ENCODE data around the gene MDFI.

- TF ChIP-seq, protein P1, sequence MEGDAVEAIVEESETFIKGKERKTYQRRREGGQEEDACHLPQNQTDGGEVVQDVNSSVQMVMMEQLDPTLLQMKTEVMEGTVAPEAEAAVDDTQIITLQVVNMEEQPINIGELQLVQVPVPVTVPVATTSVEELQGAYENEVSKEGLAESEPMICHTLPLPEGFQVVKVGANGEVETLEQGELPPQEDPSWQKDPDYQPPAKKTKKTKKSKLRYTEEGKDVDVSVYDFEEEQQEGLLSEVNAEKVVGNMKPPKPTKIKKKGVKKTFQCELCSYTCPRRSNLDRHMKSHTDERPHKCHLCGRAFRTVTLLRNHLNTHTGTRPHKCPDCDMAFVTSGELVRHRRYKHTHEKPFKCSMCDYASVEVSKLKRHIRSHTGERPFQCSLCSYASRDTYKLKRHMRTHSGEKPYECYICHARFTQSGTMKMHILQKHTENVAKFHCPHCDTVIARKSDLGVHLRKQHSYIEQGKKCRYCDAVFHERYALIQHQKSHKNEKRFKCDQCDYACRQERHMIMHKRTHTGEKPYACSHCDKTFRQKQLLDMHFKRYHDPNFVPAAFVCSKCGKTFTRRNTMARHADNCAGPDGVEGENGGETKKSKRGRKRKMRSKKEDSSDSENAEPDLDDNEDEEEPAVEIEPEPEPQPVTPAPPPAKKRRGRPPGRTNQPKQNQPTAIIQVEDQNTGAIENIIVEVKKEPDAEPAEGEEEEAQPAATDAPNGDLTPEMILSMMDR (IDR thresholded peaks at IDR 0.05) = no peak
- TF ChIP-seq ZFX (IDR thresholded peaks at IDR 0.05; ENCODE audit: borderline replicate concordance) = no peak
Observed at GRCh38 chr6:41655646-41656001, 17.4 kb downstream of the MDFI start.
